GM18499 (cell line): ENCODE data around the gene IL31RA.

Source experiments
- ATAC-seq: cut with Tn5 transposase; IDR thresholded peaks from one replicate; pipeline ENCODE4 v1.9.1; 2021; ENCODE audit warnings: moderate number of reproducible peaks; ENCODE audit not compliant: insufficient read depth, unreplicated experiment

Gene IL31RA

DNA sequence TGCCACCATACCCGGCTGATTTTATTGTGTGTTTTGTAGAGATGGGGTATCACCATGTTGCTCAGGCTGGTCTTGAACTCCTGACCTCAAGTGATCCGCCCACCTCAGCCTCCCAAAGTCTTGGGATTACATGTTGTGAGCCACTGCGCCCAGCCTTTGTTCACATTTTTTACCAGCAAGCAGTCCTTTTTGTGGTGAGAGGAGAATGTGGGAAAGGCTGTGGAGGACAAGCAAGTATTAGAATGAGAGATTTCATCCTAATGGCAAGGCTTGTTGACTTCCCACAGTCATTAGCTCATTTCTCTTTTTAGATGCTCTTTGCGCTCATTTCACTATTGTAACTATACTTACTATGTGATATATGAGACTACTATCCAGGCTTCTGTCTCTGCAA, 6.1 kb downstream of the IL31RA start:
- ATAC-seq: no peak

DNA sequence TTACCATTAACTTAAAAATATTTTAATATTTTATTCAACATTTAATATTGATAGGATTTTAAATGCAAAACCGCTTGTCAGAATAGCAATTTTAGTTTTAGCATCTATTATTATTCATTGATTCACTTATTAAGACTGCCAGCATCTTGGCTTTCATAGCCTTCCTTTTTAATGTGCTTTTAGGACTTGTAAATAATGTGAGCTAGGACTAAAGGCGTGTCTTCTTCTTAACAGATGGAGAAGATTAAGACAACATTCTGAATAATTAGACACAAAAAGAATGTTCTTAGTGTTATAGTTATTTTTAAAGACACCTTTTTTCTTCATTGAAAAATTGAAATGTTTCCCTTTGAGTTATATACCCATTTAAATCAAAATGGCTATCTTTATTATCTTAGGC, 6.9 kb downstream of the IL31RA start:
- ATAC-seq: no peak

DNA sequence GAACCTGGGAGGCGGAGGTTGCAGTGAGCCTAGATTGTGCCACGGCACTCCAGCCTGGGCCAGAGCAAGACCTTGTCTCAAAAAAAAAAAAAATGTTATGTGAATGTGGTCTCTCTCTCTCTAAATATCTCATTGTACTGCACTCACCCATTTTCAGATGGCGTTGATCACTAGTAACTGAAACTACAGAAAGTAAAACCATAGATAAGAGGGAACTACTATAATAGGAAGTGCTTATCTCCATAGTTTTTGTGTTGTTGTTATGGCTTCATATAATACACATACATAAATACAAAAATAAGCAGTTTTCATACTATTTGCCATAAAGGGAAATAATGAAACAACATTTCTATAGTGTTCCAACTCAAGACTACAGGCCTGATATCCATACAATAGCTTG, 9.1 kb downstream of the IL31RA start:
- no peak for ATAC-seq

DNA sequence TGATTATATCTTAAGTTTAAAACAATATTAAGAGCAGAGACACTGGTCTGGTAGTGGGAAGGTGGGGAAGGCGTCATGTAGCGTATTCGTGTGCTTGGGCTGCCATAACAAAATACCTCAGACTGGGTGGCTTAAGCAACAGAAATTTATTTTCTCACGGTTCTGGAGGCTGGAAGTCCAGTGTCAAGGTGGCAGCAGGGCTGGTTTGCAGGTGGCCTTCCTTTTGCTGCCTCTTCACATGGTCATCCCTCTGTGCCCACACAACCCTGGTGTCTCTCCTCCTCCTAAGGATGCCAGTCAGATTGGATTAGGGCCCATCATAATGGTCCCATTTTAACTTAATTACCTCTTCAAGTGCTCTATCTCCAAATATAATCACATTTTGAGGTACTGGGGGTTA, 9.6 kb downstream of the IL31RA start:
- no peak for ATAC-seq

DNA sequence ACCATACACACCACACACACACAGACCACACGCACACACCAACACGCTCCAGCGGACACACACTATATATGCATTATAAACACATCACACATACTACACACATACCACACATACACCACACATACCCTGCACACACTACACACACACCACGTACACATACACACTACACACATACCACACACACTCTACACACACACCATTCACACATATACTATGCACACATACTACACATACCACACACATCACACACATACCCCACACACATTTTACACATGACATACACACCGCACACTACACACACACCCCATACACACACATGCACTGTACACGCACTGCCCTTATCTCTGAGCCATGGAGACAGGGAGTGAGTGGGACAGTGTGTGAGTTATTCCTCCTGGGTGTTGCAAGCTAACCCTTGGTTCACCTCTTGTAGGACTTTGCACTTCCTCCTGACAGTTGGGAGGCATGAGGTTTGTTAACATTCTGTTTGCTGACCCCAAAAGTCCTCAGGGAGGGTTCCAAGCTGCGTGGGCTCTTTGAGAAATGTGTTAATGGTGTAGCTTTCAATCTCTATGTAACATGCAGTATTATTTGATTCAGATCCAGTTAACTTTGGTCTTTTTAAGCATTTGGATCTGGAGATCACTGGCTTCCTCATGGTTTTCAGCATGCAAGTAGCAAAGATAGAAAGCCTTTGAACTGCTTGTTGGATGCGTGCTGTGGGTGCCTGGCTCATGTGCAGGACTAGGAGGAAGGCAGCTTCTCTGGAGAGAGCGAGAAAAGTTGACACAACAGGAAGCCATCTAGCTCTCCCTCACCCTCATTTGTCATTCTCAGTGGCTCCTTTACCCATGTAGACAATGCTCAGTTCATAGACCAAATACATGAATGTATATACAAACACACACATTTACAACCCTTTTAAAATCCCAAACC, 13.7 kb downstream of the IL31RA start:
- no peak for ATAC-seq

DNA sequence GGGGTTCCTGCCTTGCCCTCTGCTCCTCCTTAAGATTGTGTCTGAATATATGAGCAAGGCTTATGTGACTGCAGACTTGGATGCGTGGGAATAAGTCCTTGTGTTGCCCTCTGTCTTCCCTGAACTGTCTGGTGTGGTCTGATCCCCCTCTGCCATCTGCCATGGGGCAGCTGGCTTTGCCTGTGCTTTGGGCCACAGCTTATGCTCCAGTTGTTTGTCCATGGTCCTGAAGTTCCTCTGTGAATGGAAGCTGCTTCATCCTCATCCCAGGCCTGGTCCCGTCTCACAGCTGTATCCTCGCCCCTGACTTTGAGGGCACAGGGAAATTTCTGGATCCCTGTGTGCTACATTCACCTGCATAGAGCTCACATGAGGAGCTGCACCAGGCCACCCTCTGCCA, 14.7 kb downstream of the IL31RA start:
- no peak for ATAC-seq

DNA sequence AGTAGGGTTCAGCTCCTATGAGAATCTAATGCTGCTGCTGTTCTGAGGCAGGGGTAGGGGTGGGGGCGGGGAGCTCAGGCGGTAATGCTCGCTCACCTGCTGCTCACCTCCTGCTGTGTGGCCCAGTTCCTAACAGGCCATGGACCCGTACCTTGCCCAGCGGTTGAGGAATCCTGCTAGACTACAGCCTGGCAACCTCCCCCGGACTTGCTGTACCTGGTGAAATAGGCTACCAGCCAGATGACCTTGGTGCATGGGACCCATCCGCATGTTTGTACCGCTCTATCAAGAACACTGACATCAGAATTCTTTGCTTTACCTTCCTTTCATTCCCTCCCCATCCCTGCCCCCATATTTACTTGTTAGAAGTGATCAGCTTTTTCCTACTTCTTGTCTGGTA, 15.3 kb downstream of the IL31RA start:
- ATAC-seq: no peak

DNA sequence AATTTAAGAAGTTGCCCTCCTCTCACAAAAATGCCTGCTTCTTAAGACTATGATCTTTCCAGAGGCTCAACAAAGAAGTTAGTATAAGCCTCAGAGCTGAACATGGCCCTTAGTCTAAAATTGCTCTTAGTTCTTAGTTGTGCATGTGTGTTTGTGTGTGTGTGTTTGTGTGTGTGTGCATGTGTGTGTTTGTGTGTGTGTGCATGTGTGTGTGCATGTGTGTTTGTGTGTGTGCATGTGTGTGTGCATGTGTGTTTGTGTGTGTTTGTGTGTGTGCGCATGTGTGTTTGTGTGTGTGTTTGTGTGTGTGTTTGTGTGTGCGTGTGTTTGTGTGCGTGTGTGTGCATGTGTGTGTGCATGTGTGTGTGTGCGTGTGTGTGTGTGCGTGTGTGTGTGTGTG, 15.8 kb downstream of the IL31RA start:
- ATAC-seq: no peak

DNA sequence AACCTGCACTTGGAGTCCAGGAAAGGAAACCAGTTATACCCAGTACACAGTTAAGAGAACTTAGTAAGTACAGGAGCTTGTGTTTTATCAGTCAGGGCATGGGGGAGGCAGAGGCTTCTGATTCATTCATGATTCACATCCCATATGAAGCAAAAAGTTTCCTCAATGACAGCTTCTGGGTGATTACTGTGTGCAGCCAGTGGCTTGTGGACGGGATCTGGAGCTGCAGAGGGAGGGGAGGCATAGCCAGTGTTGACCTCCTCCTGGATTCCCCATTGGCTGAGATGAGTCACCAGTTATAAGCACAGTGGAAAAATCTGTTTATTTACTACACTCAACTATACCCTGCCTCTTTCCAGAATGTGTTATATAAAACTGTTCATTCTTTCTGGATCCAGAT, 17.7 kb downstream of the IL31RA start:
- ATAC-seq: no peak

DNA sequence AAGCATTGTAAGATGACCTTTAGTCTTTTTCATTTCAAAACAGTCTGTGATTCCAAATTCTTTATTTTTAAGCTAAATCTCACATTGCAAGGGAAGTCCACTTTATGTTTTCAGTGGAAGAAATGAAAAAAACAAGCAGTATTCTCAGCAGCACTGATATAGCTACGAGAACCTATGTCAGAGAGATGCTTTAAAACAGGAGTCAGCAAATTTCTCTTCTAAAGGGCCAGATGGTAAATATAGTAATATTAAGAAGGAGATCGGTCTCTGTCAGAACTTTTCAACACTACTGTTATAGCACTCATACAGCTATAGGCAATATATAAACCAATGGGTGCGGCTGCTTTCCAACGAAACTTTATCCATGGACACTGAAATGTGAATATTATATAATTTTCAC, 18.7 kb downstream of the IL31RA start:
- ATAC-seq: no peak

DNA sequence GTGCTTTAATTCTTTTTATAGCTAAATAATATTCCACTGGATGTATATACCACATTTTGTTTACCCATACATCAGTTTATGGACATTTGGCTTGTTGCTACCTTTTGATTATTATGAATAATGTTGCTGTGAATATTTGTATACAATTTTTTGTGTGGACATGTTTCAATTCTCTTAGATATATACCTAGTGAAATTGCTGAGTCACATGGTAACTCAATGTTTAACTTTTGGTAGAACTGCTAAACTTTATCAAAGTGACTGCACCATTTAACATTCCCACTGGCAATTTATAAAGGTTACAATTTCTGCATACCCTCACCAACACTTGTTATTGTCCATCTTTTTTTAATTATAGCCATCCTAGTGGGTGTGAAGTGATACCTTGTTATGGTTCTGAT, 22.1 kb downstream of the IL31RA start:
- no peak for ATAC-seq

DNA sequence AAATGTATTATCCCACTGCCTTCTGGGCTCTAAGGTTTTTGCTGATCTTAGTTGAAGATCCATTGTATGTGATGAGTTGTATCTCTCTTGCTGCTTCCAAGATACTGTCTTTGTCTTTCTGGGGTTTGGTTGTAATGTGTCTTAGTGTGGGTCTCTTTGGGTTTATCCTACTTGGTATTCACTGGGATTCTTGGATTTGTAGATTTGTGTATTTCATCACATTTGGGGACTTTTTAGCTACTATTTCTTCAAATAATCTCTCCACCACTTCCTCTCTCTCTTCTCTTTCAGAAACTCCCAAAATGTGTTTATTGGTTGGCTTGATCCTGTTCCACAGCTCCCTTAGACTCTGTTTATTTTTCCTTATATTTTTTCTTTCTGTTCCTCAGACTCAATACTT, 26.5 kb downstream of the IL31RA start:
- no peak for ATAC-seq

DNA sequence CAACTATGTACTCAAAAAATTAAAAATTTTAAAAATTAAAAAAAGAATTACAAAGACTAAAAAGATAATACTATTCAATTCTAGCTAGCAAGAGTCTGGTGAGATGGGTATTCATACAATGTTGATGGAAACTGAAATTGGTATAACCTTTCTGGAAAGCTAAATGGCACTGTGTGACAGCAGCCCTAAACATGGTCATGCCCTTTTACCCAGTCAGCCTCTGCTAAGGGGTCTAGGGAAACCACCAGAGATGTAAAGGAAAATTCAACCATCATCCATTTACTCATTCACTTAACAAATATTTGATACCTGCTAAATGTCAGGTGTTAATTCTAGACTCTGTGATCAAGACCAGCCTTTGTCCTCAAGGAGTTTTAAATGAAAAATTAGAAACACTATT, 29.3 kb downstream of the IL31RA start:
- ATAC-seq: no peak

DNA sequence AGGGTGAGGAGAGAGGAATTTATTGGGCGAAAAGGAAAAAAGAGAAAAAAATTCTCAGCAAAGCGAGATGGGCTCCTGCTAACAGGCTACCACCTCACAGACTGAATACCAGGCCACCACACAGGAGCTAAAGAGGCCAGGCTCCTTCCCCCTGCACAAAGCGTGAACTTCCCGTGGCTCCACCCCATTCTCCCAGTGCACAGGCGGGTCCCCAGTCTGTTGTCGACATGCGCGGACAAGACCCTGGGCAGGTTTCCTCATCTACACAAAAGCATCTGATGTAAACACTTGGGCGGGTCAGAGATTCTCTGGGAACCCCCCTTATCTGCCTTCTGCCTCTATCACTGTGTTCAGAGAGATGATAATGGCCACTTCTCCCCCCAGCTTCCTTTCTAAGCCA, 34.2 kb downstream of the IL31RA start:
- no peak for ATAC-seq

DNA sequence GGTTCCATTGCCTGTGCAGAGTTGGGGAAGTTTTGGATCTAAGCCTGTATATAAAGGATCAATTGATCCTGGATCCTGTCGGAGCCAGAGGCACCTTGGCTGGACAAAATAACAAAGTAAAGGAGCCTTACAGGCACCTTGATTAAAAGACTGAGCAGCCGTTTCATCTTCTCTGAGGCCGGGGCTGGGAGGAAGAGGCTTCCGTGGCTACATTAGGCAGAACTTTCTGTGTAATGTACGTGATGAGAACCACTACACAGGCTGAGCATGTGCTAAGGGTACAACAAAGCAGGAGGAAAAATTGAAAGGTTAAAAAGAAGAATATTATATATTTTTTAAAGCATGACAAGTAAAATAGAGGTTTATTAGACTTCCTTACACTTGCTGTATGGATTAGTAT, 37.0 kb downstream of the IL31RA start:
- no peak for ATAC-seq

DNA sequence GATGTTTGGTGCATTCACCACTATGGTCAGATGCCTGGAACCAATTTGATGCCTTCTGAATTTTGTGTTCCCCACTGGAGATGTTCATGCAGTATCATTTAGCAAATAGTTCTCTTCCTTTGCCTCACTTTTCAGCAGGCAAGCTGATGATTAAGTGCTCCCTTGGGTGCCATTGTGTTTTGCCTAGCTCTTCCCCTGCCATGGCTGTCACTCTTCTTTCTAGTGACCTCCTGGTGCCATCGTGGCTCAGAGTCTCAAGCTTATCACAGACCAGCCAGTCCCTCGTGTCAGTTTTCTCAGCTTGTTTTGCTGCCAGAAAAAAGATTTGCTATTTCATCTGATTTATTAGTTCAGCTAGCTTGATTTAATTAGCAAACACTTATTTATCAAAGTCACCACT, 41.3 kb downstream of the IL31RA start:
- ATAC-seq: no peak

DNA sequence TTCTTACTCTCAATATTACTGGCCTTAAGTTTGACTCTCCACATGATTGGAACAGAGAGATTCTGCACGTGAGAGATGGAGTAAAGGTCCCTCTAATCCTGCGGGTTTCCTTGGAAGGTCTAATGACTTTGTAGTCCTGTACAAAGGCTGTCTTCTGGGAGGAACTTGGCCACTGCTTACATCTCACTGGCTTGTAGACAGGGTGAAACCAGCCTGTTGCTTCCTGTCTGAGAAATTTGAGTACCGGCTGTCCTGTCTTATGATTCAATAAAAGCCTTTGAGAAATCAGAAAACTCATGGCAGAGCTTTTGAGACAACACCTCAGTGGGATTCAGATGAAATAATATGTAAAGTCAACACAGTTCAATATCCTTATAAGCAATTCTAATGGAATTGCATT, 43.0 kb downstream of the IL31RA start:
- ATAC-seq: no peak

DNA sequence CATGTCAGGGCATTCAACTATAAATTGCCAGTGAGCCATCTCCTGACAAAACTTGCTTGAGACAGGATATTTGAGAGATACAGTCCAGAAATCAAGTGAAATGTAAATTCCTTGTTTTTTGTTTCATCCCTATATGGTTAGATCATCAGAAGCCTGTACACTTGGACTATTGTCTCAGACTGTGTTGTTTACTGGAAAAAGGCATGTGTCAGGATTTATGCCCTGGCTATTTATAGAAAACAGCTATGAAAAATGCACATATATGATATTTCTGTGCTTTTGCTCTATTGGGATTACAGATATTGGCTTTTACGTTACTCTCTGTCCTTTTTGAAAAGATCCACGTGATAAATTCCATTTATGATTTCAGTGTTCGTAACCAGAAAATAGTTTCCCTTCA, 44.2 kb downstream of the IL31RA start:
- ATAC-seq: no peak

DNA sequence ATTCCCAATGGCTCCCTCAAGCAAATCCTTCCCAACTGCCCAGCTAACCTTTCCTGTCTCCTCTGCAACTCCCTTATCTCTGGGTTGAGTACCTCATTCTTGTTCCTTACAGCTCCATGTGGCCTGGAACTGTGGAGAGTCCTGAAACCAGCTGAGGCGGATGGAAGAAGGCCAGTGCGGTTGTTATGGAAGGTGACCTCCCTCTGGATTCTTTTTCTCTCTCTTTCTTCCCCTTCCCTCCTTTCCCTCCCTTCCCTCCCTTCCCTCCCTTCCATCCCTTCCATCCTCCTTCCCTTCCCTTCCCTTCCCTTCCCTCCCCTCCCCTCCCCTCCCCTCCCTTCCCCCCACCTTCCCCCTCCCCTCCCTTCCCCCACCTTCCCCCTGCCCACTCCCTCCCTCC, 45.1 kb downstream of the IL31RA start:
- ATAC-seq: no peak

DNA sequence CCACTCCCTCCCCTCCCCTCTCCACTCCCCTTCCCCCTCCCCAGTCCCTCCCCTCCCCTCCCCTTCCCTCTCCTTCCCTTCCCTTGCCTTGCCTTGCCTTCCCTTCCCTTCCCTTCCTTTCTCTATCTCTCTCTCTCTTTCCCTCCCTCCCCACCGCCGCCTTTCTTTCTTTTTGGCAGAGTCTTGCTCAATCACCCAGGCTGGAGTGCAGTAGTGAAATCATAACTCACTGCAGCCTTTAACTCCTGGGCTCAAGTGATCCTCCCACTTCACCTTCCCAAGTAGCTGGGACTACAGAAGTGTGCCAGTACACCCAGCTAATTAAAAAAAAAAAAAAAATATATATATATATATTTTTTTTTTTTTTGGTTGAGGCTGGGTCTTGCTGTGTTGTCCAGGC, 45.5 kb downstream of the IL31RA start:
- no peak for ATAC-seq

DNA sequence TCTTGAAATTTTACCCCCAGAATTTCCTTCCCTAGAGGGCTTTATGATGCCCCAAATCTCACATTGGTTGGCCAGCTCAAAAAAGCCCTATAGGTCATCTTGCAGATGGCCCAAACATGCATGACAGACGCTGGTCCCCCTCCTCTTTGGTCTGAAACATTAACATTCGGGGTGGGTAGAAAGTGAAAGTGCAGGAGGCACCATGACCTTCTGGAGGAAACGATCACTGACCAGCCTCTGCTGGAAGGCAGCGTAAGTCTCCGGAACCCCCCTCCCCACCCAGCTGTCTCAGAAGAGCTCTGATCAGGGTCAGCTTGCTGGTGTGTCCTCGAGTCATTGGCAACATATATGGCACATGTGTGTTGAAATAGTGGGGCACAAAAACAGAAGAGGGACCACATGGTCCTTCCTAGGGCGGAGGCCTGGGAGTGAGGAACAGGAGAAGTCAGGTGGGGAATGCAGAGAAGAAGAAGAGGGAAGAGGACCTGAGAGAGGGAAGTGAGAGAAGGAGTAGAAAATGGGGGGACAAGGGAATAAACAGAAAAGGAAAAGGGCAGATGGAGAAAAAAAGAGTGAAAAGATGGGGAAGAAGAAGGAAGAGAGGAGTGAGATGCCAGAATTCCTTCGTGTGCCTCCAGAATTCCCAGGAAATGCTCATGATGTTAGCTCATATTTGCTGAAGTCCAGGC, 46.2 kb downstream of the IL31RA start:
- ATAC-seq: no peak

DNA sequence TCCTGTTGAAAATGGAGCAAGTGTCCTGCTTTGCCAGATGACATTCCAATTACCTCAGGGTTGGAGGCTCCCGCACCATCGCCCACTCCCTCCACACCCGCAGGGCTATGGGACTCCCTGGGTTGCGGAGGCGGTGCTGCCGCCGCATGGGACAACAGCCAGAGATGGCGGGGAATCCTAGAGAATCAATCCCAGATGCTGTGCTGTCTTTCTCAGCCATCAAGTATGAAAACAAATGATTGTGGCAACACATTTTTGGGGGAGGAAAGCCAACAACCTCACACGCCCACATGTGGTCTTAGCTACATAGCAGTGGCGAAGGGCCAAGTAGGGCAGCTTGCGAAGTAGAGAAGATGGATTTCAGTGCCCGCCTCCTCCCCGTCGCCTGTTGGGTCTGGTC, 46.7 kb downstream of the IL31RA start:
- no peak for ATAC-seq
